PC-9 (cell line): ENCODE data around the gene SLC39A12.

Experiments
- EZH2 ChIP-seq: fragments of 200-600 bp; sonication (generic); IDR thresholded peaks from 2 replicates; pipeline ENCODE4 v1.8.0; 2017; ENCODE audit warnings: antibody characterized with exemption, low read depth
- TF ChIP-seq, protein P1 (sequence below): fragments of 200-600 bp; sonication (generic); conservative IDR thresholded peaks from 2 replicates; pipeline ENCODE4 v1.6.1; 2017; ENCODE audit warnings: mixed run types, antibody characterized with exemption, mild to moderate bottlenecking, moderate library complexity

DNA sequence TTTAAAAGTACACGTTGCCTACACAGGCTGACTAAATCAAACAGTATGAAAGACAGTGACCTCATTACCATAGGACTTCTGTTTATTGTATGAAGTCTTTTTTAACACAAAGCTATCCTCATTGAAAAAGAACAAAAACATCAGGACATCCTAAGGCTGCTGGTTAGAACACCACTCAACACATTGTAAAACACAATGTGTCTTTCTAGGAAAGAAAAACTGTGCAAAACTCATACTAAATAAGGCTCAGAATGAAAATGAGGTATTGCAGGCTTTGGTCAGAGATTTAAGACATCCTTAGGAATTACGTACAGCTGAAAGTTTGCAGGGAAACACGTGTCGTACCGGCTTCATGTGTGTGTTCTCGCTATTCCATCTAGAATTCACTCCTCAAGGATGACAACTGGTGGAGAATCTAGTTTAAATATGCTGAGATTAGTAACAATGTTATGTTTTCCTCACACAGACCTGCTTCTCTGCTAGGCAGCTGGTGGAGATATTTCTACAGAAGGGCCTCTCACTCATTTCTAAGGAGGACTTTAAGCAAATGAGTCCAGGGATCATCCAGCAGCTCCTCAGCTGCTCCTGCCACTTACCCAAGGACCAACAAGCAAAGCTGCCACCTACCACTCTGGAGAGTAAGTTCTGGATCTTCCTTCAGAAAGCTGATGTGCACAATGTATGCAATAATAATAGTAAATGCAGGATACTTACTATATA is 29.3 kb downstream of the SLC39A12 start:
- TF ChIP-seq EZH2: no peak
- TF ChIP-seq, protein P1, sequence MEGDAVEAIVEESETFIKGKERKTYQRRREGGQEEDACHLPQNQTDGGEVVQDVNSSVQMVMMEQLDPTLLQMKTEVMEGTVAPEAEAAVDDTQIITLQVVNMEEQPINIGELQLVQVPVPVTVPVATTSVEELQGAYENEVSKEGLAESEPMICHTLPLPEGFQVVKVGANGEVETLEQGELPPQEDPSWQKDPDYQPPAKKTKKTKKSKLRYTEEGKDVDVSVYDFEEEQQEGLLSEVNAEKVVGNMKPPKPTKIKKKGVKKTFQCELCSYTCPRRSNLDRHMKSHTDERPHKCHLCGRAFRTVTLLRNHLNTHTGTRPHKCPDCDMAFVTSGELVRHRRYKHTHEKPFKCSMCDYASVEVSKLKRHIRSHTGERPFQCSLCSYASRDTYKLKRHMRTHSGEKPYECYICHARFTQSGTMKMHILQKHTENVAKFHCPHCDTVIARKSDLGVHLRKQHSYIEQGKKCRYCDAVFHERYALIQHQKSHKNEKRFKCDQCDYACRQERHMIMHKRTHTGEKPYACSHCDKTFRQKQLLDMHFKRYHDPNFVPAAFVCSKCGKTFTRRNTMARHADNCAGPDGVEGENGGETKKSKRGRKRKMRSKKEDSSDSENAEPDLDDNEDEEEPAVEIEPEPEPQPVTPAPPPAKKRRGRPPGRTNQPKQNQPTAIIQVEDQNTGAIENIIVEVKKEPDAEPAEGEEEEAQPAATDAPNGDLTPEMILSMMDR: no peak
